NCI-H187 treated with DMSO at 0.1 percent for 48 hours (cell line): ENCODE measurements around the gene CLEC16A.

Experiments used
- DNase-seq: peaks from one replicate; lab custom pipeline; 2025; lab: John Stamatoyannopoulos, UW

CLEC16A gene

DNA sequence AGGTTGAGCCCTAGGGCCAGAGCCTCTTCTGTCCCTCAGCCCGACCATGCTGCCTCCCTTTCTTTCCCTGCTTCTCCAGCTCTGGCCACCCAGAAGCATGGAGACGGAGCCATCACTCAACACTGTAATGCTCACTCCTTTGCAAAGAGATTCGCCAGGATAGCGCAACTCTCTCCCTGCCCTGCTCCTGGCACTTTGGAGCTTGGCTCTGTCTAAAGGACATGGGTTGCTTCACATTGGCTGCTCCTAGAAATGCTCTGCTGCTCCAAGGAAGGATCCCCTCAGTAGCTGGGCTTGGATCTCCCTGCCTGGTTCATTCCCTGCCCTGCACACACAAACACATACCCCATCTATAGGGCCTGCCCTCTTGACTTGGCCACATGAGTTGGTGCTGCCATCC, 76.0 kb downstream of the CLEC16A start:
- no peak for DNase-seq

- DNase-seq: no peak
Measured at GRCh38 chr16:11020792-11021551, 76.6 kb downstream of the CLEC16A start.

DNA sequence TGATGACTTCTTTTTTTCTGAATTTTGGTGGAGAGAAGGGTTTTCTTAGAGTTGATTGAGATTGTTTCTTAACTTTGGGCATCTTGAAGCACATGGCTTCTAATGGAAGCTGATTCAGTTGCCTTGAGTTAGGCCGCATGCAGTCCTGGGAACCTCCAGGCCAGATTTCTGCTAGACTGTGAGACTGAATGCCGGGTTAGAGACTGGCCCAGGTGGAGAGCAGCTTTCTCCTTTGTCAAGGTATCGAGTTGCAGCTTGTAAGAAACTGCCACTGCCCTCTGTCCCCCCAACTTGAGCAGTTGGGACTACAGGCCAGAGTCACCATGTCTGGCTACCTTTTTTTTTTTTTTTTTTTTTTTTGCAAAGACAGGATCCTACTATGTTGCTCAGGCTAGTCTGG, 77.6 kb downstream of the CLEC16A start:
- DNase-seq: no peak

GRCh38 chr16:11023262-11024039, 79.1 kb downstream of the CLEC16A start:
- no peak for DNase-seq

DNA sequence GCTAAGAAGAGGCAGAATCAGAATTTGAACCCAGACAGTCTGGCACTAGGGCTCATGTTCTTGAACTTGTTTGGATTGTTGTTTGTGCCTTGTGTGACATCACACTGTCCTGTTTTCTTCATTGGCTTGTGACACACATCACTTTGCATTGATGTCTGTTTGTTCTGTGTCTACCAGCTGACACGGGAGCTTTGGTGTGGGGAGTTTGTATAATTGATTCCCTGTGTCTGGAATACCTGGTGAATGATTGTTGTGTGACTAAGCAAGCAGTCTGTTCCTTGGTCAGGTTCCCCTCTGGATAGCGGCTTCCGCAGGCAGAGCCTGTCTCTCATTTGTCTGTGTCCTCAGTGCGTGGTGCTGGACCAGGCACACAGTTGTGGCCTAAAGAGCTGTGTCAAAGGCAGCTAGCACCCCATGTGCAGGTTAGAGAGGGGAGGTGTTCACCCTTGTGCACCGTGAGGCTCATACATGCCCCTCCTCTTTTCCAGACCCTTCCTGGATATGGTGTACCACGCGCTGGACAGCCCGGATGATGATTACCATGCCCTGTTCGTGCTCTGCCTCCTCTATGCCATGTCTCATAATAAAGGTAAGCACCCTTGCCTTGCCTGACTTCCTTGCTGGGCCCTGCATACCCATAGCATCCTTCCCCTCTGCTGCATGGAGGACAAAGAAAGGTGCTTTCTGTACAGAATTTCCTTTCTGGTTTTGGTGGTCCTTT, 80.1 kb downstream of the CLEC16A start:
- DNase-seq: no peak

GRCh38 chr16:11025120-11025531, 80.8 kb downstream of the CLEC16A start:
- DNase-seq: no peak

DNA sequence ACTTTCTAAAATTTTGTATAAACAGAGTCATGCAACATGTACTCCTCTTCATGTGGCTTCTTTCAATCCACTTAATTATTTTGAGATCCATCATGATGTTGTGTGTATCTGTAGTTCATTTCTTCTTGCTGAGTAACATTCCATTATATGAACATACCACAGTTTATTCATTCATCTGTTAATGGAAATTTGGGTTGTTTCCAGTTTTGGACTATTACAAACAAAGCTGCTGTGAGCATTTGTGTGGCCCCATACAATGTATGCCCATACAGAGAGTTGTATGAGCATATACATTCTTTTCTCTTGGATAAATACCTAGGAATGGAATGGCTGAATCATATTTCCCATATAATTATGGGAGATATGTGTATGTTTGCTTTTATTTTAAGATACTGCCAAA, 85.6 kb downstream of the CLEC16A start:
- DNase-seq: no peak

DNA sequence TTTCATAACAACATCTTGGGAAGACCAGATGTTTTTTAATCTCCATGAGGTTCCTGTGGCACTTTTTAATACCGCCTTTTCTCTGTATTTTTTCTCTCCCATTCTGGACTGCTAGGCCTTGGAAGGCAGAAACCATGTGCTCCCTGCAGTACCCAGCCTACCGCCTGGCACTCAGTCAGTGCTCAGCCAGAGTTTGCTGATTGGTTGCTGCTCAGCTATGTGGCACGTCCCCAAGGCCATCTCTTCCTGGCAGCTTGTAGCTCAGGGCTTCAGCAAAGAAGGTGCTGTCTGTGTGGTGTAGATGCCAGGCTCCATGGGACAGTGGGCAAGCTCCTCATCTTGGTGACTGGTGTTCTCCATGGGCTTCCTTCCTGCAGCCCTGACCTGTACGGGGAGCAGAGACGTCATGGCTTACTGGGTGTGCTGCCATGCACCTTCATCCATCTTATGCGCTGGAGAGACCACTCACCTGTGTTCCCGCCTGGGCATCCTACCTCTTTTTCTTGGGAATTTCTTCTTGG, 86.7 kb downstream of the CLEC16A start:
- DNase-seq: no peak

DNA sequence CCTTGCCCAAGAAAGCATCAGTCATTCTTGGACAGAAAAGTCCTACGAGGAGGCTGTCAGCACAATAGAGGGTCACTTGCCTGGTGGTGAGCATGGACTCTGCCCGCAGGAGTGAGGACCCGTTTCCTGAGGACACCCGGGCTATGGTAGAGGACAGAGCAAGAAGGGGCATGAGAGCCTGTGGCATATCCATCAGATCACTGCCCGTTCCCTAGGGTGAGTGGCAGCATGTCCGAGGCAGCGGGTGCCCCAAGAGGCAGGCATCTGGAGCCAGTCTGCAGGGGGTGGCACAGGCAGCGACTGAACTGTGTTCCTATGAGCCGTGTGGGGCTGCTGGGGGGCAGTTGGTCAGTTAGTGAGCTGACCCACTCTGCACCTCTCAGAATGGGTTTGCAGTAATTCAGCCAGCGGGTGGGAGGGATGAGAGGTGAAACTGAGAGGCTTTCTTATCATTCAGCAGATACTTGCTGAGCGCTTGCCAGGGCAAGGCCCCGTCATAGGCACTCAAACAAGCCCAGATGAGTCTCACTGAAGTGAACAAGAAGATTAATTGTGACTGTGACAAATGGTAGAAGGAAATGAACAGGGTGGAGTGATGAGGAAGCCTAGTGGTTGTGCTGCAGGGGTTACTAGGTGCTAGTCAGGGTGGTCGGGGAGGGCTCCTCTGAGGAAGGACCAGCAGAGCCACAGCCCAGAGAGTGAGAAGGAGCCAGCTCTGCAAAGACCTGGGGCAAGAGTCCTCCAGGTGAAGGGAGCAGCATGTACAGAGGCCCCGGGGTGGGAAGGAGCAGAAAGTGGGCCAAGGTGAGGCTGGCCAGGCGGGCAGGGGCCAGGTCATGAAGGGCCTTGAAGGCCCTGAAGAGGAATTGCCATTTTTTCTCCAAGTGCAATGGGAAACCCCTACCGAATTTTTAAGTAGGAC, 87.9 kb downstream of the CLEC16A start:
- no peak for DNase-seq

DNA sequence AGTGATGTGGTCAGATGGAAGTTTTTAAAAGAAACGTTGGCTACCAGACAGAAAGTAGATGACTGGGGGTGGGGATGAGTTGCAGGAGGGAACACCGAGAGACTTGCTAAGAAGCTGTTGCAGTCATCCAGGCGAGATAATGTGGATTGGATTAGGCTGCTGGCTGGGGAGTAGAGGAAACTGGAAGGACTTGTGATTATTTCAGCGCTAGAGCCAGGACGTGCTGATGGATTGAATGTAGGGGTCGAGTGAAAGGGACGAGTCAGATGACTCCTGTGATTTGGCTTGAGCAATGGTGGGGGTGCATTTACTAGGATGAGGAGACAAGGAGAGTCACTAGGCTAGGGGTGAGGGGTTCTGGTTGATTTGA, 88.5 kb downstream of the CLEC16A start:
- DNase-seq: no peak

DNA sequence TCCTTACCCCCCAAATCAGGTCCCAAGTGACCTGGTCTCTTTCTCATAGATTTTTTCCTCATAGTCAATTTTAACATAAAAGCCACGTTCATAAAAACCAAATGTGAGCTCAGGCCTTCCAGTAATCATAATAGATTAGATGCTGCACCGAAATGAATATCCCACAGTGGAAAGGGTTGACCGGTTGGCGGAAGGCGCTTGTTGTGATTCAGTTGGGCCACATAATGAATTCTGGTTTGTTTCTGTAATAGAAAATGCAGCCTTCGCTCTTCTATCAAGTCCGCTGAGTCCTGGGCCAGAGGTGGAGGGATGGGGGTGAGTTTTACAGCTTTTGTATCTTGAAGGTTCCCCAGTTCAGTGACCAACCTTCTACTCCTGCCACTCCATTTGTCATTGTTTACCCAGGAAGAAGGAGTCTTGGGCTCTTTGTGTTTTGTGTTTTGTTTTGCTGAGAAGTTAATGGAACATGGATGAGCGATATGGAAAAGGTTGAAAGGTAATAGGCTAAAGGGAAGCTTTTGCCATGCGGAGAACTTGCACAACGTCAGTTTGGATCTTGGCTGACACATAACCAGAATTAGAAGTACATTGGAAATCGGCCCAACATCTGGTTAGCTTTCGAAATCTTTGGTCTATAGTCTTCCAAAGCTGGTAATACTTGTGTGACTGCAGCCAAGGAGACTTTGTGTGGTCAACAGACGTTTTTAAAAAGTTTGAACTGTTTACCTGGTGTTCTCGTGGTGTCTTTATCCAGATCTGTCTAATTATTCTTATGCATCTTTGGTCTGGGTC, 89.5 kb downstream of the CLEC16A start:
- no peak for DNase-seq

DNA sequence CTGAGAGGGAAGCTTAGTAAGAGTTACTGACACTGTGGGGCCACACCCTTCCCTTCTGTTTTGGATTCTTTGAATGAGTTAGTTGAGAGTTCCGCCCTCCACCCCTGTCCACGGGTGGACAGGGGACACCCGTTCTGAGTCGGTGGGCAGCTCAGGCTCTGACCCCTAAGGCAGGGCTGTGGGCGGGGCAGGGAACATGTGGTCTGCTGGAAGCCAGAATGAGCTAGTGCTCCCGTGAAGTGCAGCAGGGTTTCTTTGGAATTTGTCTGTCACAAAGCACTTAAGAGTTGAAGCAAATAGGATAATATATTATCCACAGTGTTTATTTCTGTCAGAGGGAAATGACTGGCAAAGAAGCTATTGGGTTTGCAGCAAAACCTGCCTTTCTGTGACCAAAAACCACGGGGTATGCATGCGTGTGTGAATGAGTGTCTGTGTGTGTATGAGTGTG, 90.1 kb downstream of the CLEC16A start:
- no peak for DNase-seq

DNA sequence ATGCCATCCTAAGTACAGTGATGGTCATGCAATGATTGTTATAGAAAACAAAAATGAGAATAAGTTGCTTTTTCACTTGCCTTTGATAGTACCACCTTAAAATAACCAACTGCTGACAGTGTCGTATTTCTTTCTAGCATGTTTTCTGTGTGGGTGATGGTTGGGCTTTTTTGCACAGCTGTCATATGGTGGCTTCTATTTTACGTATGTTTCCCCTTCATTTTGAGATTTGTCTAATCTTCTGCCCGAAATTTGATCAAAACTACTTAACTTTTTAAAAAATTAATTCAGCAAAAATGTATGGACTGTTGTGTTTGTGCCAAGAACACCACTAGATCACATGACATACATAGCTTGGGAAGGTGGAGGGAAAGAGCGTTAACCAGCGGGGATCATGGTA, 90.7 kb downstream of the CLEC16A start:
- no peak for DNase-seq

GRCh38 chr16:11036040-11036439, 91.7 kb downstream of the CLEC16A start:
- no peak for DNase-seq

- no peak for DNase-seq
Measured at GRCh38 chr16:11036868-11037410, 92.6 kb downstream of the CLEC16A start.

GRCh38 chr16:11038305-11038704, 93.9 kb downstream of the CLEC16A start:
- DNase-seq: no peak

- no peak for DNase-seq
Measured at GRCh38 chr16:11038777-11039176, 94.4 kb downstream of the CLEC16A start.

DNA sequence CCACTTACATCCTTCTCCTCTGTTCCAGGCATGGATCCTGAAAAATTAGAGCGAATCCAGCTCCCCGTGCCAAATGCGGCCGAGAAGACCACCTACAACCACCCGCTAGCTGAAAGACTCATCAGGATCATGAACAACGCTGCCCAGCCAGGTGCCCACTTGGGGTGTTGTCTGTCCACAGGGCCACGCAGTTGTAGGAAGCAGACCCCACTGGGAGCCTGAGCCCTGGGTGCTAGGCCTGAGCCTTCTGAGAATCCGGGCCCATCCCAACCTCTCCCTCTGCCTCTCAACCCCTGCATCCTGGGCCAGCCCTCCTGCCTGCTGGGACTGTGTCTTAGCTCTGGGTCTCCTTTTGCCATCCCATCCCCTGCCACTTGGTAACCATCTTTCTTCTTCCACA, 95.4 kb downstream of the CLEC16A start:
- DNase-seq: no peak

- DNase-seq: no peak
Measured at GRCh38 chr16:11042191-11042590, 97.8 kb downstream of the CLEC16A start.

DNA sequence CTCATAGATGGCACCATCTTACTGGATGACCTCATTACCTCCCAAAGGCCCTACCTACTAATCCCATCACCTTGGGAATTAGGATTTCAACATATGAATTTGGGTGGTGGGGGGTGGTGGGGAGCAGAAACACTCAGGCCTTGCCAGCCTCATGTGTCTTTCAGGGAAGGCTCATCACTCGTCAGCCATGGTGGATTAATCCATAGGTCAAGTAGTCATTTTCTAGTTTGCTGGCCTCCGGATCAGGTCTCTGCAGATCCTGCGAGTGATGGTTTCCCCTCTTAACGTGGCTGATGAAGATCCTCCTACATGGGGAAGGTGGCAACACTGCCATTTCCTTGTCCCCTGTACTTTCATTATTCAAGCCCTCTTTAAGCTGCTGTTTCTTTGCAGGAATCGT, 101.1 kb downstream of the CLEC16A start:
- no peak for DNase-seq
